Chondrocyte (in vitro differentiated cells): ENCODE results near the gene TRIM71. TPM values are rescaled to one million over a fixed set of nuclear protein-coding genes. Genes with fewer than 3 reads are reported as not detected.

ENCODE experiments used
- DNase-seq: peaks from one replicate; pipeline ENCODE4 v3.0.0; 2021; ENCODE audit warnings: mixed read lengths, low spot score
- H3K27ac Mint-ChIP-seq: one replicate; pipeline ENCODE4 v1.8.0; 2021; ENCODE audit warnings: mild to moderate bottlenecking, moderate library complexity, mixed read lengths; ENCODE audit not compliant: unreplicated experiment
- H3K27me3 Mint-ChIP-seq: 2 replicates; pipeline ENCODE4 v1.8.0; 2021; ENCODE audit warnings: low read depth, mixed read lengths
- H3K36me3 Mint-ChIP-seq: 2 replicates; pipeline ENCODE4 v1.8.0; 2021; ENCODE audit warnings: low read depth, mixed read lengths
- H3K4me1 Mint-ChIP-seq: 2 replicates; pipeline ENCODE4 v1.8.0; 2021; ENCODE audit warnings: low read depth, mild to moderate bottlenecking, mixed read lengths
- H3K4me3 Mint-ChIP-seq: one replicate; pipeline ENCODE4 v1.8.0; 2021; ENCODE audit warnings: mild to moderate bottlenecking, moderate library complexity, mixed read lengths; ENCODE audit not compliant: unreplicated experiment
- H3K9me3 Mint-ChIP-seq: 2 replicates; pipeline ENCODE4 v1.8.0; 2021; ENCODE audit warnings: low read depth, mixed read lengths
- CTCF ChIP-seq: fragments of 200-600 bp; sonication (generic); IDR thresholded peaks from 2 replicates; pipeline ENCODE4 v1.5.0; 2021; ENCODE audit warnings: antibody characterized with exemption, mild to moderate bottlenecking, moderate library complexity
- total RNA-seq: library from RNA; stranded (reverse); gene quantifications from 3 replicates; pipeline ENCODE4 v1.2.1, GENCODE V29; 2021

TRIM71 gene
- total RNA-seq, 1 donor from 2014 or later: 0.05 TPM

- Mint-ChIP-seq H3K9me3 (peaks cover 6% of the 10 kb centered on the region), H3K36me3 (peaks cover 5% of the 10 kb centered on the region), H3K27ac (no peak overlapping the region), H3K4me3 (peak overlapping the region; percentile 51), H3K27me3 (peaks cover 54% of the 10 kb centered on the region), H3K4me1 (peaks cover 20% of the 10 kb centered on the region)
- DNase-seq: peak; percentile 65
- no peak for TF ChIP-seq CTCF
Observed at GRCh38 chr3:32818229-32818969, 602 bp downstream of the TRIM71 start.

GRCh38 chr3:32818970-32819511 is 1.2 kb downstream of the TRIM71 start:
- Mint-ChIP-seq H3K4me3 (peak overlapping the region; percentile 51), H3K4me1 (peaks cover 20% of the 10 kb centered on the region), H3K27me3 (peaks cover 56% of the 10 kb centered on the region), H3K36me3 (peaks cover 5% of the 10 kb centered on the region), H3K9me3 (peaks cover 6% of the 10 kb centered on the region), H3K27ac (no peak overlapping the region)
- no peak for TF ChIP-seq CTCF
- peak; percentile 18 for DNase-seq

GRCh38 chr3:32819551-32820348 is 2.0 kb downstream of the TRIM71 start:
- Mint-ChIP-seq H3K9me3 (peaks cover 6% of the 10 kb centered on the region), H3K4me1 (peaks cover 20% of the 10 kb centered on the region), H3K4me3 (no peak overlapping the region), H3K27ac (no peak overlapping the region), H3K36me3 (peaks cover 5% of the 10 kb centered on the region), H3K27me3 (peaks cover 56% of the 10 kb centered on the region)
- no peak for TF ChIP-seq CTCF
- DNase-seq: no peak

GRCh38 chr3:32820430-32820829 is 2.6 kb downstream of the TRIM71 start:
- Mint-ChIP-seq H3K27ac (no peak overlapping the region), H3K4me3 (no peak overlapping the region), H3K36me3 (peaks cover 5% of the 10 kb centered on the region), H3K27me3 (peaks cover 56% of the 10 kb centered on the region), H3K9me3 (peaks cover 6% of the 10 kb centered on the region), H3K4me1 (peaks cover 20% of the 10 kb centered on the region)
- no peak for DNase-seq
- TF ChIP-seq CTCF: no peak

- Mint-ChIP-seq H3K4me1 (peaks cover 20% of the 10 kb centered on the region), H3K27me3 (peaks cover 50% of the 10 kb centered on the region), H3K27ac (no peak overlapping the region), H3K36me3 (peaks cover 5% of the 10 kb centered on the region), H3K4me3 (no peak overlapping the region), H3K9me3 (peaks cover 6% of the 10 kb centered on the region)
- DNase-seq: no peak
- TF ChIP-seq CTCF: no peak
Observed at GRCh38 chr3:32820971-32821685, 3.3 kb downstream of the TRIM71 start.
